Prostate gland (tissue), 2 donors: ENCODE results near the gene ZNRF3. TPM values are rescaled to one million over a fixed set of nuclear protein-coding genes. Genes with fewer than 3 reads are reported as not detected.

Source experiments
- DNase-seq: peaks from one replicate; pipeline ENCODE4 v3.0.0-alpha.2; 2019; ENCODE audit warnings: low spot score
- H3K27ac ChIP-seq, 2 donors: fragments of 200-600 bp; sonication (generic); 2 replicates each; pipeline ENCODE4 v1.5.1; 2017 to 2019
- H3K27me3 ChIP-seq: fragments of 200-600 bp; sonication (generic); replicated peaks from 2 replicates; pipeline ENCODE4 v1.5.1; 2019; ENCODE audit not compliant: insufficient read depth
- H3K36me3 ChIP-seq, 2 donors: fragments of 200-600 bp; sonication (generic); 1 replicate in 1 of 2; 2 replicates in 1 of 2; pipeline versions ENCODE4 v1.5.1 to v1.8.1; 2017 to 2019
- H3K4me1 ChIP-seq: fragments of 200-600 bp; sonication (generic); replicated peaks from 2 replicates; pipeline ENCODE4 v1.5.1; 2019
- H3K4me3 ChIP-seq, 2 donors: fragments of 200-600 bp; sonication (generic); 2 replicates each; pipeline ENCODE4 v1.5.1; 2017 to 2019
- H3K9me3 ChIP-seq: fragments of 200-600 bp; sonication (generic); 2 replicates; pipeline ENCODE4 v1.5.1; 2017
- CTCF ChIP-seq, 4 experiments: fragments of 200-600 bp in 2 of 4; fragments of 450-650 bp in 2 of 4; sonication (generic) in 2 of 4; IDR thresholded peaks; 1 replicate in 3 of 4; 2 replicates in 1 of 4; pipeline ENCODE4 v1.5.1; 2016 to 2019; ENCODE audit warnings: antibody characterized with exemption in 4 of 4, mild to moderate bottlenecking in 2 of 4, moderate library complexity in 2 of 4
- POLR2A ChIP-seq: fragments of 450-650 bp; IDR thresholded peaks from one replicate; pipeline ENCODE4 v1.6.1; 2016; ENCODE audit warnings: antibody characterized with exemption, mild to moderate bottlenecking
- POLR2AphosphoS5 ChIP-seq: sonication (generic); formaldehyde crosslinking; IDR thresholded peaks from one replicate; pipeline ENCODE4 v1.6.1; 2017; ENCODE audit warnings: antibody characterized with exemption
- WGBS: methylation state at CpG from one replicate; pipeline ENCODE4 v1.1.5; 2018; 5-methylcytosine and 5-hydroxymethylcytosine counted together
- intact Hi-C: fragments of 100-400 bp; cut with DNase I; formaldehyde crosslinking; loops from one replicate; pipeline ENCODE4 v1.14.2; 2022
- total RNA-seq, 2 donors: library from RNA; depleted of rRNA; stranded (reverse); fragments of >200 nt; gene quantifications; one replicate each; pipeline ENCODE4 v1.1.0, GENCODE V29; 2016

ZNRF3 gene
- total RNA-seq, 2 donors from 2014 or later = 38.5 to 46.1 TPM

- no peak for DNase-seq
- Histone ChIP-seq H3K36me3 (peaks cover 7 to 19% of the 10 kb centered on the region in 2 donors), H3K4me1 (no peaks in the 10 kb centered on the region), H3K4me3 (no peak overlapping the region), H3K9me3 (no peaks in the 10 kb centered on the region), H3K27me3 (no peaks in the 10 kb centered on the region), H3K27ac (no peak overlapping the region)
- intact Hi-C loops = no loop called here
- TF ChIP-seq CTCF (IDR thresholded peaks at IDR 0.05) (no peak), POLR2AphosphoS5 (no peak)
- 92% methylated on average over 19 of the region's 24 CpGs for WGBS
Measured at GRCh38 chr22:29050457-29050856, 167.1 kb downstream of the ZNRF3 start.

GRCh38 chr22:29053048-29053702 lies 169.8 kb downstream of the ZNRF3 start:
- peaks cover 0 to 19% of the 10 kb centered on the region in 2 donors for H3K36me3 ChIP-seq
- no peak overlapping the region for H3K27ac ChIP-seq
- TF ChIP-seq CTCF (IDR thresholded peaks at IDR 0.05) = no peak
- TF ChIP-seq POLR2AphosphoS5 = no peak
- TF ChIP-seq POLR2A = no peak
- no peak for DNase-seq
- H3K9me3 ChIP-seq = no peaks in the 10 kb centered on the region
- H3K4me1 ChIP-seq = no peaks in the 10 kb centered on the region
- no peak overlapping the region for H3K4me3 ChIP-seq
- WGBS = 93% methylated on average over 8 of the region's 8 CpGs
- no peaks in the 10 kb centered on the region for H3K27me3 ChIP-seq
- intact Hi-C loops = no loop called here

- Histone ChIP-seq H3K4me3 (no peak overlapping the region), H3K27me3 (no peaks in the 10 kb centered on the region), H3K36me3 (peaks cover 0 to 8% of the 10 kb centered on the region in 2 donors), H3K27ac (no peak overlapping the region), H3K9me3 (no peaks in the 10 kb centered on the region), H3K4me1 (peaks cover 4% of the 10 kb centered on the region)
- no peak for TF ChIP-seq POLR2AphosphoS5
- DNase-seq = no peak
- 80% methylated on average over 10 of the region's 10 CpGs for WGBS
- intact Hi-C loops = no loop called here
Measured at GRCh38 chr22:29054251-29054767, 170.9 kb downstream of the ZNRF3 start.

- no peak overlapping the region for H3K27ac ChIP-seq
- intact Hi-C loops = loop anchor here (5.0 kb wide), 1 partner anchor 102 kb away; no protein-coding TSS in a partner anchor
- H3K9me3 ChIP-seq = no peaks in the 10 kb centered on the region
- H3K4me1 ChIP-seq = peaks cover 4% of the 10 kb centered on the region
- TF ChIP-seq POLR2AphosphoS5 (no peak), CTCF (IDR thresholded peaks at IDR 0.05) (no peak), POLR2A (no peak)
- H3K4me3 ChIP-seq = no peak overlapping the region
- H3K36me3 ChIP-seq = peaks cover 0 to under 1% of the 10 kb centered on the region in 2 donors
- 81% methylated on average over 14 of the region's 14 CpGs for WGBS
- H3K27me3 ChIP-seq = no peaks in the 10 kb centered on the region
- DNase-seq = no peak
Measured at GRCh38 chr22:29055192-29055830, 171.9 kb downstream of the ZNRF3 start.

- no peaks in the 10 kb centered on the region for H3K27me3 ChIP-seq
- intact Hi-C loops = loop anchor here (5.0 kb wide), 1 partner anchor 101 kb away; no protein-coding TSS in a partner anchor
- DNase-seq = no peak
- TF ChIP-seq POLR2AphosphoS5 = no peak
- TF ChIP-seq POLR2A = no peak
- no peak for TF ChIP-seq CTCF (IDR thresholded peaks at IDR 0.05)
- no peaks in the 10 kb centered on the region for H3K9me3 ChIP-seq
- 90% methylated on average over 3 of the region's 3 CpGs for WGBS
- H3K4me3 ChIP-seq = no peak overlapping the region
- H3K36me3 ChIP-seq = no peaks in the 10 kb centered on the region
- peaks cover 4% of the 10 kb centered on the region for H3K4me1 ChIP-seq
- H3K27ac ChIP-seq = no peak overlapping the region
Measured at GRCh38 chr22:29056472-29056871, 173.1 kb downstream of the ZNRF3 start.
